T-helper 17 cell (primary cell): ENCODE data around the gene B3GNT9. TPM values are rescaled to one million over a fixed set of nuclear protein-coding genes. Genes with fewer than 3 reads are reported as not detected.

ENCODE experiments used
- ATAC-seq: fragments of 150-1000 bp; cut with Tn5 transposase; 2 replicates; pipeline ENCODE4 v1.10.0; 2021; ENCODE audit warnings: mild to moderate bottlenecking, moderate library complexity
- DNase-seq, 3 donors: peaks; one replicate each; pipeline versions ENCODE4 v3.0.0 to v3.0.0-alpha.2; 2020 to 2021
- H3K9me3 ChIP-seq: one replicate; pipeline ENCODE4 v1.7.0; 2013; ENCODE audit warnings: low read length, mild to moderate bottlenecking; ENCODE audit not compliant: control insufficient read depth, poor library complexity, severe bottlenecking
- H3K27ac Mint-ChIP-seq: one replicate; pipeline ENCODE4 v1.8.0; 2022; ENCODE audit warnings: mild to moderate bottlenecking, moderate library complexity, mixed read lengths
- H3K27me3 Mint-ChIP-seq: one replicate; pipeline ENCODE4 v1.8.0; 2022; ENCODE audit warnings: mixed read lengths
- H3K36me3 Mint-ChIP-seq: one replicate; pipeline ENCODE4 v1.8.0; 2022; ENCODE audit warnings: low read depth, mixed read lengths
- H3K4me1 Mint-ChIP-seq: one replicate; pipeline ENCODE4 v1.8.0; 2022; ENCODE audit warnings: mild to moderate bottlenecking, mixed read lengths
- H3K4me3 Mint-ChIP-seq: one replicate; pipeline ENCODE4 v1.8.0; 2022; ENCODE audit warnings: mild to moderate bottlenecking, moderate library complexity, mixed read lengths
- total RNA-seq, 4 donors: library from RNA in 2 of 4; stranded (reverse) in 2 of 4; gene quantifications; one replicate each; pipeline ENCODE4 v1.2.3 and lab custom pipeline; 2022 to 2026

Gene B3GNT9
- total RNA-seq, 2 donors from 2014 or later, result 7.0 to 8.1 TPM

DNA sequence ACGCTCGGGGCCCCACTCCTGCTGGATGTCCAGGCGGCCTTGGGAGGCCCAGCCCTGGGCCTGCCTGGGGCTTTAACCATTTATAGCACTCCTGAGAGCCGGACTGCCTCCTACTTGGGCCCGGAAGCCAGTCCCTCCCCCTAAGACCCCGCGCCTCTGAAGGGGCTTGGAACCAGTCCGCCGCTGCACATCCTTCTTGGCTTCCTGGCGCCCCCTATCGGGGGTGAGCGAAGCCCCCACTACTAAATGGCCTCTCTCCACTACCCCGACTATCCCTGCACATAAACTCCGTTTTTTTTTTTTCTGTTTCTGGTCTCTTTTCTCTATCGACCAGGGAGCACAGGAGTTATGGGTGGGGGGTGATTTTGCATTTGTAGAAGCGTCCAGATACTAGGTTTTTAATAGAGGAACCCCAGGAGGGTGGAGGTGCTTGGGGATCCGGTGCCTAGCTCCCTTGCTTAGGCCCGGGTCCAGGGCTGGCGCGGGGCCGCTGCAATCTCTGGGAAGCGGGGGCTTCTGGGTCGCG lies 18.9 kb upstream of the B3GNT9 start:
- ATAC-seq (no peak), DNase-seq (no peak)
- no peak overlapping the region for H3K27ac Mint-ChIP-seq
- H3K36me3 Mint-ChIP-seq, result peaks cover 2% of the 10 kb centered on the region
- peaks cover 38% of the 10 kb centered on the region for H3K4me1 Mint-ChIP-seq
- H3K4me3 Mint-ChIP-seq, result peak overlapping the region; percentile 89
- no peaks in the 10 kb centered on the region for H3K9me3 ChIP-seq
- H3K27me3 Mint-ChIP-seq, result peaks cover 30% of the 10 kb centered on the region

- ATAC-seq (no peak), DNase-seq (no peak)
- peaks cover 30% of the 10 kb centered on the region for H3K27me3 Mint-ChIP-seq
- H3K27ac Mint-ChIP-seq, result no peak overlapping the region
- no peaks in the 10 kb centered on the region for H3K9me3 ChIP-seq
- no peak overlapping the region for H3K4me3 Mint-ChIP-seq
- H3K4me1 Mint-ChIP-seq, result peaks cover 36% of the 10 kb centered on the region
- H3K36me3 Mint-ChIP-seq, result peaks cover 2% of the 10 kb centered on the region
Measured at GRCh38 chr16:67169011-67169451, 18.2 kb upstream of the B3GNT9 start.

- H3K9me3 ChIP-seq, result no peaks in the 10 kb centered on the region
- H3K27me3 Mint-ChIP-seq, result peaks cover 30% of the 10 kb centered on the region
- no peak overlapping the region for H3K27ac Mint-ChIP-seq
- no peak overlapping the region for H3K4me3 Mint-ChIP-seq
- H3K36me3 Mint-ChIP-seq, result peaks cover 2% of the 10 kb centered on the region
- DNase-seq, result no peak
- peaks cover 28% of the 10 kb centered on the region for H3K4me1 Mint-ChIP-seq
- ATAC-seq, result no peak
Measured at GRCh38 chr16:67167588-67167987, 16.8 kb upstream of the B3GNT9 start.

- Mint-ChIP-seq H3K4me1 (peaks cover 30% of the 10 kb centered on the region), H3K4me3 (peak overlapping the region; percentile 59), H3K27ac (no peak overlapping the region), H3K36me3 (peaks cover 2% of the 10 kb centered on the region), H3K27me3 (peaks cover 28% of the 10 kb centered on the region)
- ATAC-seq, result no peak
- H3K9me3 ChIP-seq, result no peaks in the 10 kb centered on the region
- no peak for DNase-seq
Measured at GRCh38 chr16:67166598-67167168, 15.9 kb upstream of the B3GNT9 start.

GRCh38 chr16:67166110-67166547 lies 15.3 kb upstream of the B3GNT9 start:
- H3K9me3 ChIP-seq, result no peaks in the 10 kb centered on the region
- ATAC-seq (no peak), DNase-seq (no peak)
- H3K36me3 Mint-ChIP-seq, result peaks cover 2% of the 10 kb centered on the region
- peaks cover 22% of the 10 kb centered on the region for H3K27me3 Mint-ChIP-seq
- H3K27ac Mint-ChIP-seq, result no peak overlapping the region
- H3K4me1 Mint-ChIP-seq, result peaks cover 28% of the 10 kb centered on the region
- H3K4me3 Mint-ChIP-seq, result peak overlapping the region; percentile 59

GRCh38 chr16:67165121-67166078 lies 14.6 kb upstream of the B3GNT9 start:
- Mint-ChIP-seq H3K4me3 (peak overlapping the region; percentile 59), H3K4me1 (peaks cover 27% of the 10 kb centered on the region), H3K27ac (no peak overlapping the region), H3K27me3 (peaks cover 19% of the 10 kb centered on the region), H3K36me3 (peaks cover 2% of the 10 kb centered on the region)
- no peak for ATAC-seq
- no peak for DNase-seq
- H3K9me3 ChIP-seq, result no peaks in the 10 kb centered on the region

DNA sequence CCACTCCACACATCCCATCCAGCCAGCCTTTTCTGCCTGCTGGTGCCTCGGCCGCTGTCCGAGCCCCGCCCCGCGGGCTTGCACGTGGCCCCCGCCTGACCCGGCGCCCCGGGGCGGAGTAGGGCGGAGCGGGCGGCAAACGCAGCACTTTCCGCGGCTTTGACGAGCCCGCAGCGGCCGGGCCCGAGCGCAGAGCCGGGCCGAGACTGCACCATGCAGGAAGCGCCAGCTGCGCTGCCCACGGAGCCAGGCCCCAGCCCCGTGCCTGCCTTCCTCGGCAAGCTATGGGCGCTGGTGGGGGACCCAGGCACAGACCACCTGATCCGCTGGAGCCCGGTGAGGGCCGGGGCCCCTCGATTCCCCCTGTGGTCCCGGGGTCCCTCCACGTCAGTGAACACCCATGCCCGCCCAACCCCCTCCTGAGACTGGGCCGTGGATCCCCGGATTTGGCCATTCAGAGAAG lies 13.8 kb upstream of the B3GNT9 start, which contains the start of gene HSF4:
Gene HSF4 (plus strand): TSS at position 147 of the 463 bp plus-strand sequence. CDS start 67 bp downstream, at position 214.
- no peak within 1 kb of the TSS for H3K27ac Mint-ChIP-seq
- no peak for ATAC-seq
- DNase-seq, result no peak
- peaks cover 2% of the 10 kb centered on the region for H3K36me3 Mint-ChIP-seq
- no peaks in the 10 kb centered on the region for H3K9me3 ChIP-seq
- peaks cover 22% of the 10 kb centered on the region for H3K4me1 Mint-ChIP-seq
- H3K4me3 Mint-ChIP-seq, result peak within 1 kb of the TSS; percentile 73
- peaks cover 19% of the 10 kb centered on the region for H3K27me3 Mint-ChIP-seq

GRCh38 chr16:67163999-67164558 lies 13.3 kb upstream of the B3GNT9 start:
- H3K4me3 Mint-ChIP-seq, result peak overlapping the region; percentile 73
- ATAC-seq (no peak), DNase-seq (no peak)
- H3K27ac Mint-ChIP-seq, result no peak overlapping the region
- H3K9me3 ChIP-seq, result no peaks in the 10 kb centered on the region
- peaks cover 2% of the 10 kb centered on the region for H3K36me3 Mint-ChIP-seq
- H3K27me3 Mint-ChIP-seq, result peaks cover 19% of the 10 kb centered on the region
- peaks cover 21% of the 10 kb centered on the region for H3K4me1 Mint-ChIP-seq

DNA sequence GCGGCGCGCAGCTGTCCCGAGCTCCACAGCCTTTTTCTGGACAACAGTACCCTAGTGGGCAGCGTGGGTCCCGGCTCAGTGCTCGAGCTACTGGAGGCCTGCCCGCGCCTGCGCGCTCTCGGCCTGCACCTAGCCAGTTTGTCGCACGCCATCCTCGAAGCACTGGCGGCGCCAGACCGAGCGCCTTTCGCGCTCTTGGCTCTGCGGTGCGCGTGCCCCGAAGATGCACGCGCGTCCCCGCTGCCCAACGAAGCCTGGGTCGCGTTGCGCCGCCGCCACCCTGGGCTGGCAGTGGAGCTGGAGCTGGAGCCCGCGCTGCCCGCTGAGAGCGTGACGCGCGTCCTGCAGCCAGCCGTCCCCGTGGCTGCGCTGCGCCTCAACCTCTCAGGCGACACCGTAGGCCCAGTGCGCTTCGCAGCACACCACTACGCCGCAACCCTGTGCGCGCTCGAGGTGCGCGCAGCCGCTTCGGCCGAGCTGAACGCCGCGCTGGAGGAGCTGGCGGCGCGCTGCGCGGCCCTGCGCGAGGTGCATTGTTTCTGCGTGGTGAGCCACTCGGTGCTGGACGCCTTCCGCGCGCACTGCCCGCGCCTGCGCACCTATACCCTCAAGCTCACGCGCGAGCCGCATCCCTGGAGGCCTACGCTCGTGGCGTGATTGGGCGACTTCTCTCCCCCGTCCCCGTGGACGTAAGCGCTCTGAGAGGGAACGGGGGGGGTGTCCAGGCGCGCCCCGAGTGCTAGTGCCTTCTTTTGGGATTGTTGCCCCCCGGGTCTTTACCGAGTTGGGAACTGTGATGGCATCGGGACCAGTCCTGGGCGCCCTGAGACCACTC lies 12.6 kb upstream of the B3GNT9 start:
- peaks cover 19% of the 10 kb centered on the region for H3K27me3 Mint-ChIP-seq

DNA sequence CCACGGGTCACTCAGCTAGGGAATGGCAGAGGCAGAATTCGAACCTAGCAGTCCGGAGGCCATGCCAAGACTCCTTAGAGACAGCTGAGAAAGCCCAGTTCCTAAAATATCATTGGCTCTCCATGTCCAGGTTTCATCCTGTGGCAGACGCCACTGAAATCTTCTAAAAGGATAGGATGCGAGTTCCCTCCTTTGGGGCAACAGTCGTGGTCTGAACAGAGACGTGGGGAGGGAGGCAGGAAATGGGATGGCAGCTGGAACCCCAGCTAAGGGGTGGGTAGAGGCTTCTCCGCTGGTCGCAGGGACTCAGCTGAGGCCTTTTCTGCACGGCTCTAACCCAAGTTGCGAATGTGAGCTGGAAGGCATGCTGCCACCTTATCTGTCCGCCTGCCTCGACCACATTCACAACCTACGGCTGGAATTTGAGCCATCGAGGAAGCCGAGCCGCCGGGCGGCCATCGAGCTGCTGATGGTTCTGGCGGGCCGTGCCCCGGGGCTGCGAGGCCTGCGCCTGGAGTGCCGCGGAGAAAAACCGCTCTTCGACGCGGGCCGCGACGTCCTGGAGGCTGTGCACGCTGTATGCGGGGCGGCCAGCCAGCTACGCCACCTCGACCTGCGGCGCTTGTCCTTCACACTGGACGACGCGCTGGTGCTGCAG lies 11.8 kb upstream of the B3GNT9 start:
- Mint-ChIP-seq H3K36me3 (no peaks in the 10 kb centered on the region), H3K27ac (peak overlapping the region; percentile 21), H3K4me3 (peak overlapping the region; percentile 73), H3K4me1 (peaks cover 31% of the 10 kb centered on the region), H3K27me3 (peaks cover 15% of the 10 kb centered on the region)
- ATAC-seq (no peak), DNase-seq (no peak)
- H3K9me3 ChIP-seq, result no peaks in the 10 kb centered on the region

More for the DNA sequence above, 12.6 kb upstream of the B3GNT9 start:
- peak in 2 of 3 donors; percentile 32 to 39 for DNase-seq
- peaks cover 2% of the 10 kb centered on the region for H3K36me3 Mint-ChIP-seq
- H3K4me3 Mint-ChIP-seq, result peak overlapping the region; percentile 73
- no peak overlapping the region for H3K27ac Mint-ChIP-seq
- H3K9me3 ChIP-seq, result no peaks in the 10 kb centered on the region
- peak; percentile 9 for ATAC-seq
- H3K4me1 Mint-ChIP-seq, result peaks cover 24% of the 10 kb centered on the region

DNA sequence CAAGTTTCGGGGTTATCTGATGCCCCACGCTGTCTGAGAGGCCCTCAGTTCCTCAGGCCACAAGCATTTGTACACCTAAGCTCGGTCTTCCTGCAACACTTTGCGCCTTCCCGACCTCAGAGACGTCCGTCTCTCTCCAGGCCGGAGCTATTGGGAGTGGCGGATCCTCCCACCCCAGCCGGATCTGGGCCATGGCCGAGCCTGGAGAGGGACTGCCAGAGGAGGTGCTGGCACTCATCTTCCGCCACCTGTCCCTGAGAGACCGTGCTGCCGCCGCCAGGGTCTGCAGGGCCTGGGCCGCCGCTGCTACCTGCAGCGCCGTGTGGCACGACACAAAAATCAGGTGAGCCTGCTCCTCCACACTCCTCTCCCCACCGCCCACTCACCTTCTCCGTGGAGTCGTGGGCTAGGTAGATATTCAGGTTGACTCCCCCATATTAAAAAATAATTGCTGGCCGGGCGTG lies 10.8 kb upstream of the B3GNT9 start:
- Mint-ChIP-seq H3K4me3 (no peak overlapping the region), H3K27ac (peak overlapping the region; percentile 21), H3K4me1 (peaks cover 40% of the 10 kb centered on the region), H3K27me3 (peaks cover 11% of the 10 kb centered on the region), H3K36me3 (no peaks in the 10 kb centered on the region)
- no peaks in the 10 kb centered on the region for H3K9me3 ChIP-seq
- DNase-seq (no peak), ATAC-seq (no peak)
